GM06990 (cell line): Measurements from ENCODE around the gene INTS12.

Experiments used
- DNase-seq: peaks from one replicate; pipeline ENCODE4 v3.0.0-alpha.2; 2011; ENCODE audit not compliant: insufficient read length; ENCODE audit errors: extremely low read depth
- H3K27me3 ChIP-seq: replicated peaks from 2 replicates; pipeline ENCODE4 v1.6.0; 2011; ENCODE audit warnings: low read length; ENCODE audit not compliant: control insufficient read depth, insufficient read depth
- H3K36me3 ChIP-seq: 2 replicates; pipeline ENCODE4 v1.5.1; 2011; ENCODE audit warnings: low read length; ENCODE audit not compliant: control insufficient read depth, insufficient read depth
- H3K4me3 ChIP-seq: replicated peaks from 2 replicates; pipeline ENCODE4 v1.5.1; 2011; ENCODE audit warnings: low read depth, mild to moderate bottlenecking, control low read depth, low read length
- TF ChIP-seq, protein P1 (sequence below): IDR thresholded peaks from 2 replicates; pipeline ENCODE4 v1.5.1; 2011; ENCODE audit warnings: low read length, control low read depth, mild to moderate bottlenecking, inconsistent platforms; ENCODE audit not compliant: insufficient read depth, poor library complexity, severe bottlenecking

INTS12 gene

DNA sequence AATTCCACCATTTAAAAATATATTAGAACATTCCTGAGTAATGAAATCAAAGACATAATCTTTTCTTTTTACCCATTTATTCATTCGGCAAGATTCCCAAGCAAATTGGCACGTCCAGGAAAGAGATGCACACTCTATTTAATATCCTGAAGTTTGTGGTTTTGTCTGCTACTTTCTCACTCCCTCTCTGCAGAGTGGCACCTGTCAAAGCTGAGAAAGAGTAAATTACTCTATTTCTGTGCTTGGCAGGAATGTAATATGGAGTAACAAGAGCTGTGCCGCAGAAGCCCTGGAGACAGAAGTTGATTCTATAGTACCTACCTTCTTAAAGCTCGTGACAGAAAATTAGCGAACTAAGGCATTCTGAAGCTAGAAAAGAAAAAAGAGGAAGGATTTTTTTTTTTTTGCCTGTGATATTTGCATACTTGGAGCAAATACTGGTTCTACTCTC, 5.6 kb upstream of the INTS12 start:
- peak overlapping the region; percentile 58 for H3K4me3 ChIP-seq
- H3K36me3 ChIP-seq: no peaks in the 10 kb centered on the region
- DNase-seq: no peak
- TF ChIP-seq, protein P1, sequence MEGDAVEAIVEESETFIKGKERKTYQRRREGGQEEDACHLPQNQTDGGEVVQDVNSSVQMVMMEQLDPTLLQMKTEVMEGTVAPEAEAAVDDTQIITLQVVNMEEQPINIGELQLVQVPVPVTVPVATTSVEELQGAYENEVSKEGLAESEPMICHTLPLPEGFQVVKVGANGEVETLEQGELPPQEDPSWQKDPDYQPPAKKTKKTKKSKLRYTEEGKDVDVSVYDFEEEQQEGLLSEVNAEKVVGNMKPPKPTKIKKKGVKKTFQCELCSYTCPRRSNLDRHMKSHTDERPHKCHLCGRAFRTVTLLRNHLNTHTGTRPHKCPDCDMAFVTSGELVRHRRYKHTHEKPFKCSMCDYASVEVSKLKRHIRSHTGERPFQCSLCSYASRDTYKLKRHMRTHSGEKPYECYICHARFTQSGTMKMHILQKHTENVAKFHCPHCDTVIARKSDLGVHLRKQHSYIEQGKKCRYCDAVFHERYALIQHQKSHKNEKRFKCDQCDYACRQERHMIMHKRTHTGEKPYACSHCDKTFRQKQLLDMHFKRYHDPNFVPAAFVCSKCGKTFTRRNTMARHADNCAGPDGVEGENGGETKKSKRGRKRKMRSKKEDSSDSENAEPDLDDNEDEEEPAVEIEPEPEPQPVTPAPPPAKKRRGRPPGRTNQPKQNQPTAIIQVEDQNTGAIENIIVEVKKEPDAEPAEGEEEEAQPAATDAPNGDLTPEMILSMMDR: no peak
- H3K27me3 ChIP-seq: no peaks in the 10 kb centered on the region

DNA sequence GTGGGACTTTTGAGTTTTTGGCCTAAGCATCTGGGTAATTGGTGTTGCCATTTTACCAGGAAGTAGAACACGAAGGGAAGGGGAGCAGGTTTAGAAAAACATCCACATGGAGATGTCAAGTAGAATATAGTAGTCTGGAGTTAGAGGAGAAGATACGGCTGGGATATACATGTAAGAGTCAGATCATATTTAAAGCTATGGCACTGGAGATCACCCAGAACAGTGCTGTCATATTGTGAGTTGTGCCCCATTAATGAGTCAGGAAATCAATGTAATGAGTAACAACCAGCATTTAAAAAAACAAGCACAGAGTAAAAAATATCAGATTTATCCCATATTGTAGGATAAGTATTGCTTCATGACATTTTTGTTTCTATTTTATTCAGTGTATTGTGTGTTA, 4.3 kb upstream of the INTS12 start:
- H3K36me3 ChIP-seq: no peaks in the 10 kb centered on the region
- TF ChIP-seq, protein P1: no peak
- no peaks in the 10 kb centered on the region for H3K27me3 ChIP-seq
- no peak for DNase-seq
- H3K4me3 ChIP-seq: no peak overlapping the region

GRCh38 chr4:105710678-105711077, 2.2 kb upstream of the INTS12 start:
- no peaks in the 10 kb centered on the region for H3K36me3 ChIP-seq
- H3K4me3 ChIP-seq: no peak overlapping the region
- TF ChIP-seq, protein P1: no peak
- no peaks in the 10 kb centered on the region for H3K27me3 ChIP-seq
- no peak for DNase-seq

DNA sequence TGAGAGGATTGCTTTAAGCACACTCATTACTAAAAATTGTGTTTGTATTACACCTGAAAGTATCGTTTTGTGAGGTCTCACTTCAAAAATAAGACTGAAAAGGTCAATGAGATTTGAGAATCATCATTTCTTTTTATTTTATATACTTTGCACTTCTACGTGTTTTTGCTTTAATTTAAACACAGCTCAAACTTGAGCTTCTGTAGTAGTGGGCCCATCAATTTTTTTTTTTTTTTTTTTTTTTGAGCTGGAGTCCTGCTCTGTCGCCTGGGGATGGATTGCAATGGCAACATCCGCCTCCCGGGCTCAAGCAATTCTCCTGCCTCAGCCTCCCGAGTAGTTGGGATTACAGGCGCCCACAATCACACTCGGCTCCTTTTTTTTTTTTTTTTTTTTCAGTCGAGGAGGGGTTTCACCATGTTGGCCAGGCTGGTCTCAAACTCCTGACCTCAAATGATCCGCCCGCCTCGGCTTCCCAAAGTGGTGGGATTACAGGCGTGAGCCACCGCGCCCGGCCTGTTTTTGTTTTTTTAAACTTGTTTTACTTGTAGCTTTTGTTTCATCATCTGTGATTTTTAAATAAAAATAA, 1.6 kb upstream of the INTS12 start:
- H3K4me3 ChIP-seq: peak overlapping the region; percentile 85; the same call in 1 of the 2 replicates
- DNase-seq: no peak
- no peaks in the 10 kb centered on the region for H3K27me3 ChIP-seq
- H3K36me3 ChIP-seq: no peaks in the 10 kb centered on the region
- TF ChIP-seq, protein P1: no peak

DNA sequence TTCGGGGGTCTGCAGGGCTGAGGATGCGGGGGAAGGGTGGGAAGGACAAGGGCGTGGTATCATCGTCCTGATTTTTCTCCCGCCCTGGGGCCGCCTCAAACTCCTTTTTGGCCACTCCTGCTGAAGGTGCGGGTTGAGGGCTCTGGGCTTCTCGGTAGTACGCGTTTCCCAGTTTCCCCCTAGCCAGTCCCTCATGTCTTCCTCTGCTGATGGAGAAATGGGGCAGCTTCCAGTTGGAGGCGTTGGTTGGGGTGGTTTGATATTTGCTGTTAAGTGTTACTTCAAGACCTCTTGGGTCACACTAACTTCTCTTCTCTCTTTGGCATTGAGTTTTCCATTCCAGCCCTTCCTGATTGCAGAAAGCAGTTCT, 577 bp upstream of the INTS12 start:
- H3K4me3 ChIP-seq: peak overlapping the region; percentile 85
- no peaks in the 10 kb centered on the region for H3K36me3 ChIP-seq
- TF ChIP-seq, protein P1: no peak
- DNase-seq: no peak
- no peaks in the 10 kb centered on the region for H3K27me3 ChIP-seq

- Histone ChIP-seq H3K27me3 (no peaks in the 10 kb centered on the region), H3K4me3 (peak overlapping the region; percentile 85), H3K36me3 (no peaks in the 10 kb centered on the region)
- DNase-seq: no peak
- TF ChIP-seq, protein P1: no peak
Measured at GRCh38 chr4:105707782-105708180, 708 bp downstream of the INTS12 start.
